ENCODE results near the gene MTUS2.

- no peak for TF ChIP-seq CTCF (IDR thresholded peaks at IDR 0.05)
- no peak for TF ChIP-seq POLR2A (IDR thresholded peaks at IDR 0.05)
These were observed 645.7 kb downstream of the MTUS2 start for GRCh38 chr13:29465741-29466293.
